Measurements from ENCODE around the gene NCKAP5.

Gene NCKAP5

DNA sequence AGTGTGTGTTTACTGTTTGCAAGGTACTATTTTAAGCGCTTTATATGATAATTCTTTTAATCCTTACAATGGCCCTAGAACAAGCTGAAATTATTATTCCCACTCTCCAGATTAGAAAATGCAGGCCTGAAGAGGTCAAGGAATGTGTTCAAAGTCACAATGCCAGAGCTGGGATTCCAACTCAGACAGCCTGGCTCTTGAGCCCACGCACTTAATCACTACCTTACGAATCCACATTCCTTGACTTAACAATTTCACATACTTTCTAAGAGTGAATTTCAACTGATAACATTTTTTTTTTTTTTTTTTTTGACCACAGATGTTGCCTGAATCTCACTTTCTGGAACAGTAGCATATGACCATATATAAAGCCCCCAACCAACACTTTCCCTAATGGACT, 400.3 kb downstream of the NCKAP5 start:
- Histone ChIP-seq H3K27me3 (ENCODE audit: insufficient read depth, poor library complexity, severe bottlenecking) (no peaks in the 10 kb centered on the region), H3K4me3 (replicated peaks; ENCODE audit: insufficient read depth, low read length) (no peak overlapping the region), H3K27ac (replicated peaks) (no peak overlapping the region)
- DNase-seq (ENCODE audit: low read depth in 1 of 2, low spot score in 1 of 2) = no peak
- TF ChIP-seq POLR2AphosphoS5 (IDR thresholded peaks at IDR 0.05; ENCODE audit: low read depth) = no peak
- TF ChIP-seq, protein P1, sequence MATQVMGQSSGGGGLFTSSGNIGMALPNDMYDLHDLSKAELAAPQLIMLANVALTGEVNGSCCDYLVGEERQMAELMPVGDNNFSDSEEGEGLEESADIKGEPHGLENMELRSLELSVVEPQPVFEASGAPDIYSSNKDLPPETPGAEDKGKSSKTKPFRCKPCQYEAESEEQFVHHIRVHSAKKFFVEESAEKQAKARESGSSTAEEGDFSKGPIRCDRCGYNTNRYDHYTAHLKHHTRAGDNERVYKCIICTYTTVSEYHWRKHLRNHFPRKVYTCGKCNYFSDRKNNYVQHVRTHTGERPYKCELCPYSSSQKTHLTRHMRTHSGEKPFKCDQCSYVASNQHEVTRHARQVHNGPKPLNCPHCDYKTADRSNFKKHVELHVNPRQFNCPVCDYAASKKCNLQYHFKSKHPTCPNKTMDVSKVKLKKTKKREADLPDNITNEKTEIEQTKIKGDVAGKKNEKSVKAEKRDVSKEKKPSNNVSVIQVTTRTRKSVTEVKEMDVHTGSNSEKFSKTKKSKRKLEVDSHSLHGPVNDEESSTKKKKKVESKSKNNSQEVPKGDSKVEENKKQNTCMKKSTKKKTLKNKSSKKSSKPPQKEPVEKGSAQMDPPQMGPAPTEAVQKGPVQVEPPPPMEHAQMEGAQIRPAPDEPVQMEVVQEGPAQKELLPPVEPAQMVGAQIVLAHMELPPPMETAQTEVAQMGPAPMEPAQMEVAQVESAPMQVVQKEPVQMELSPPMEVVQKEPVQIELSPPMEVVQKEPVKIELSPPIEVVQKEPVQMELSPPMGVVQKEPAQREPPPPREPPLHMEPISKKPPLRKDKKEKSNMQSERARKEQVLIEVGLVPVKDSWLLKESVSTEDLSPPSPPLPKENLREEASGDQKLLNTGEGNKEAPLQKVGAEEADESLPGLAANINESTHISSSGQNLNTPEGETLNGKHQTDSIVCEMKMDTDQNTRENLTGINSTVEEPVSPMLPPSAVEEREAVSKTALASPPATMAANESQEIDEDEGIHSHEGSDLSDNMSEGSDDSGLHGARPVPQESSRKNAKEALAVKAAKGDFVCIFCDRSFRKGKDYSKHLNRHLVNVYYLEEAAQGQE (IDR thresholded peaks at IDR 0.05; ENCODE audit: insufficient replicate concordance, low read depth) = no peak
- TF ChIP-seq, protein P2, sequence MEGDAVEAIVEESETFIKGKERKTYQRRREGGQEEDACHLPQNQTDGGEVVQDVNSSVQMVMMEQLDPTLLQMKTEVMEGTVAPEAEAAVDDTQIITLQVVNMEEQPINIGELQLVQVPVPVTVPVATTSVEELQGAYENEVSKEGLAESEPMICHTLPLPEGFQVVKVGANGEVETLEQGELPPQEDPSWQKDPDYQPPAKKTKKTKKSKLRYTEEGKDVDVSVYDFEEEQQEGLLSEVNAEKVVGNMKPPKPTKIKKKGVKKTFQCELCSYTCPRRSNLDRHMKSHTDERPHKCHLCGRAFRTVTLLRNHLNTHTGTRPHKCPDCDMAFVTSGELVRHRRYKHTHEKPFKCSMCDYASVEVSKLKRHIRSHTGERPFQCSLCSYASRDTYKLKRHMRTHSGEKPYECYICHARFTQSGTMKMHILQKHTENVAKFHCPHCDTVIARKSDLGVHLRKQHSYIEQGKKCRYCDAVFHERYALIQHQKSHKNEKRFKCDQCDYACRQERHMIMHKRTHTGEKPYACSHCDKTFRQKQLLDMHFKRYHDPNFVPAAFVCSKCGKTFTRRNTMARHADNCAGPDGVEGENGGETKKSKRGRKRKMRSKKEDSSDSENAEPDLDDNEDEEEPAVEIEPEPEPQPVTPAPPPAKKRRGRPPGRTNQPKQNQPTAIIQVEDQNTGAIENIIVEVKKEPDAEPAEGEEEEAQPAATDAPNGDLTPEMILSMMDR (IDR thresholded peaks at IDR 0.05; ENCODE audit: insufficient read depth, low read length) = no peak
- no peak for TF ChIP-seq GABPA (IDR thresholded peaks at IDR 0.05; ENCODE audit: low read depth)
- no peak for TF ChIP-seq SPI1 (IDR thresholded peaks at IDR 0.05; ENCODE audit: borderline replicate concordance, low read depth)

DNA sequence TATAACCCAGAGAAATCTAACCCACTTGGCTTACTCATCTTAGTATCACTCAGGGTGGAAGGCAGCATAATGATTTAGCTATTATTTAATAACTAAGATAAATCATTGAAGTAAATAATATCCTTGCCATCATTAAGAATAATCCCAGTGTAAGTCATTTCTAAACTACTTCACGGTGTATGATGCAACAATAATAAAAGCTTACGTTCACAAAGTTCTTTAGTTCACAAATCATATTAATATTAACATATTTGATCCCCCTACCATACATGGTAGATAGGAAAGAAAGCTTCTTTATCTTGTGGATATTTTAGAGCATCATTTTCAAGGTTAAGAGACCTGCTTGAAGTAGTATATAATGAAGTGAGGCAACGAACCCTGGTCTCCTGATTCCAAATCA, 401.0 kb downstream of the NCKAP5 start:
- TF ChIP-seq SPI1 (IDR thresholded peaks at IDR 0.05; ENCODE audit: borderline replicate concordance, low read depth) (no peak), GABPA (IDR thresholded peaks at IDR 0.05; ENCODE audit: low read depth) (no peak), POLR2AphosphoS5 (IDR thresholded peaks at IDR 0.05; ENCODE audit: low read depth) (no peak)
- TF ChIP-seq, protein P1 (IDR thresholded peaks at IDR 0.05; ENCODE audit: insufficient replicate concordance, low read depth) = no peak
- TF ChIP-seq, protein P2 (IDR thresholded peaks at IDR 0.05; ENCODE audit: insufficient read depth, low read length) = no peak
- no peak overlapping the region for H3K4me3 ChIP-seq (replicated peaks; ENCODE audit: insufficient read depth, low read length)
- DNase-seq (ENCODE audit: low read depth in 1 of 2, low spot score in 1 of 2) = no peak
- H3K27me3 ChIP-seq (ENCODE audit: insufficient read depth, poor library complexity, severe bottlenecking) = no peaks in the 10 kb centered on the region
- H3K27ac ChIP-seq (replicated peaks) = no peak overlapping the region

DNA sequence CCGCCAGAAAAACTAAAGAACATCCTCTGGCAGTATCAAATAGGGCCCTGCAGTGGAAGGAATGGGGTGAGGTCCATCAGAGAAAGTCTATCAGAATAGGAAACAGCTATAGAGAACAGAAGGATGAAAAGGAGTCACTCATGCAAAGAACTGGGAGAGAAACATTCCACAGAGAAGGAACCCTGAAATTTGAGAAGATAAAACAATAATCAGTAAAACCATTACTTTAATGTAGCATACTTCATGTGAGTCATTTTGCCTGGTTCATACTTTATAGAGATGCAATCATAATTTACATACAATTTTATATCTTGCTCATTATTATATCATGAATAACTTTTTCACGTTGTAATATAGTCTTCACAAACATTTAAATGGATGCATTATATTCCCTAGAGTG, 402.2 kb downstream of the NCKAP5 start:
- no peaks in the 10 kb centered on the region for H3K27me3 ChIP-seq (ENCODE audit: insufficient read depth, poor library complexity, severe bottlenecking)
- DNase-seq (ENCODE audit: low read depth in 1 of 2, low spot score in 1 of 2) = no peak
- TF ChIP-seq, protein P2 (IDR thresholded peaks at IDR 0.05; ENCODE audit: insufficient read depth, low read length) = no peak
- TF ChIP-seq, protein P1 (IDR thresholded peaks at IDR 0.05; ENCODE audit: insufficient replicate concordance, low read depth) = no peak
- TF ChIP-seq POLR2AphosphoS5 (IDR thresholded peaks at IDR 0.05; ENCODE audit: low read depth) (no peak), GABPA (IDR thresholded peaks at IDR 0.05; ENCODE audit: low read depth) (no peak), SPI1 (IDR thresholded peaks at IDR 0.05; ENCODE audit: borderline replicate concordance, low read depth) (no peak)
- no peak overlapping the region for H3K27ac ChIP-seq (replicated peaks)
- no peak overlapping the region for H3K4me3 ChIP-seq (replicated peaks; ENCODE audit: insufficient read depth, low read length)

All from HL-60 (cell line).